ENCODE results near the gene CAMTA1.

Gene CAMTA1

GRCh38 chr1:7116001-7116400, 330.7 kb downstream of the CAMTA1 start:
- no peak overlapping the region for H3K4me3 ChIP-seq (ENCODE audit: low read depth, low read length)
- no peak for TF ChIP-seq CTCF (IDR thresholded peaks at IDR 0.05; ENCODE audit: borderline replicate concordance, insufficient read depth, low read depth, low read length)

GRCh38 chr1:7117399-7118281, 332.4 kb downstream of the CAMTA1 start:
- H3K4me3 ChIP-seq (ENCODE audit: low read depth, low read length) = no peak overlapping the region
- TF ChIP-seq CTCF (IDR thresholded peaks at IDR 0.05; ENCODE audit: borderline replicate concordance, insufficient read depth, low read depth, low read length) = no peak

- TF ChIP-seq CTCF (IDR thresholded peaks at IDR 0.05; ENCODE audit: borderline replicate concordance, insufficient read depth, low read depth, low read length) = no peak
- no peak overlapping the region for H3K4me3 ChIP-seq (ENCODE audit: low read depth, low read length)
Measured at GRCh38 chr1:7119156-7119555, 333.9 kb downstream of the CAMTA1 start.

DNA sequence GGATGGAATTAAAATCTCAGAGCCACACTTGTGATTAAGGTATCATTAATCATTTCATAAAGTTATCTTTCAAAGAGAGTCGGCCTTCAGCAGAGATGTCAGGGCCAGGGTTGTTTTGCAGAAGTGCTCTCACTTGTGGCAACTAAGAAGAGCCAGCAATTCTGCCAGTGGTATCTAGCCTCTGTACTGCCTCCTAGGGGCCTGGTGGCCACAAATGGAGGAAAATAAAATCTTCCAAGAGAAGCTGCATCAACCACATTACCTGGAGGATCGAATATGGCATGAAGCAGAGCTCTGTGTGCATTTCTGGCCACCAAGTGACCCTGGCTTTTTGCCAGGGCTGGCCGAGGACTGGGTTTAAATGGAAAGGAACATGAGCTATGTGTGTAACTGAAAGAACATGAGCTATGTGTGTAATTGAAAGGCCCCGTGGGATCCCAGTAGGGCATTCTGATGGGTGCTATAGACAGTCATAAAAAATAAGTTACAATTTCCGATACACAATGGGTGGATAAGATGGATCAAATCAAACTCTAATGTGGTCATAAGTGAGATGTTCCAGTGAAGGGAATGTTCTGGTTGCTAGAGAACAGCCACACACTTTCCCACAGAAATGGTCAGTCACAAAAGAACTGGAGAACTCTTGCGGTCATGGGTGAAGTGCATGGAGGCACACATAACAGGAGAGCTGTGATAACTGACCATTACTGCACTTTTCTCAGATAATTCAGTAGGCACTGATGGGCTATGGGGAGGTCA, 335.8 kb downstream of the CAMTA1 start:
- H3K4me3 ChIP-seq (ENCODE audit: low read depth, low read length) = no peak overlapping the region
- peak; percentile 30; the same call in 1 of the 2 replicates for TF ChIP-seq CTCF (IDR thresholded peaks at IDR 0.05; ENCODE audit: borderline replicate concordance, insufficient read depth, low read depth, low read length)

DNA sequence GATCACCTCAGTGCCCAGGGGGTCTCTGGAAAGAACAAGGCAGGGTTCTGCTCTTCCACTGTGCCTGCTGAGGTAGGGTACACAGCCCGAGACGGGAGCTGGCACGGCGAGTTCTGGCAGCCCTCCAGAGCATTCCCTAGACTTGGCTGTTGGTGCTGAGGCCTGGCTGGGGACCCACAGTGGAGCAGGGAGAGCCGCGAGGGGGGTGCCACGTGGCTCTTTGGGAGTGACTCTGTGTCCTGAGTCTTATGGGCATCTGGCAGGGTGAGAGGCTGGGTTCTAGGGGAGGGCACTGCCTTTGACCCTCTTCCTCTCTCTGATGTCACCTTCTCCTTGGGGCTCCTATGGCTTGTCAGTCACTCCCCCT, 336.4 kb downstream of the CAMTA1 start:
- no peak for TF ChIP-seq CTCF (IDR thresholded peaks at IDR 0.05; ENCODE audit: borderline replicate concordance, insufficient read depth, low read depth, low read length)
- no peak overlapping the region for H3K4me3 ChIP-seq (ENCODE audit: low read depth, low read length)

GRCh38 chr1:7127322-7128075, 342.2 kb downstream of the CAMTA1 start:
- H3K4me3 ChIP-seq (ENCODE audit: low read depth, low read length) = no peak overlapping the region
- no peak for TF ChIP-seq CTCF (IDR thresholded peaks at IDR 0.05; ENCODE audit: borderline replicate concordance, insufficient read depth, low read depth, low read length)
